ENCODE results near the gene ITGB1BP1.
A peak's percentile ranks its signal among the peaks of the same experiment; 100 is the strongest.

ITGB1BP1 gene

DNA sequence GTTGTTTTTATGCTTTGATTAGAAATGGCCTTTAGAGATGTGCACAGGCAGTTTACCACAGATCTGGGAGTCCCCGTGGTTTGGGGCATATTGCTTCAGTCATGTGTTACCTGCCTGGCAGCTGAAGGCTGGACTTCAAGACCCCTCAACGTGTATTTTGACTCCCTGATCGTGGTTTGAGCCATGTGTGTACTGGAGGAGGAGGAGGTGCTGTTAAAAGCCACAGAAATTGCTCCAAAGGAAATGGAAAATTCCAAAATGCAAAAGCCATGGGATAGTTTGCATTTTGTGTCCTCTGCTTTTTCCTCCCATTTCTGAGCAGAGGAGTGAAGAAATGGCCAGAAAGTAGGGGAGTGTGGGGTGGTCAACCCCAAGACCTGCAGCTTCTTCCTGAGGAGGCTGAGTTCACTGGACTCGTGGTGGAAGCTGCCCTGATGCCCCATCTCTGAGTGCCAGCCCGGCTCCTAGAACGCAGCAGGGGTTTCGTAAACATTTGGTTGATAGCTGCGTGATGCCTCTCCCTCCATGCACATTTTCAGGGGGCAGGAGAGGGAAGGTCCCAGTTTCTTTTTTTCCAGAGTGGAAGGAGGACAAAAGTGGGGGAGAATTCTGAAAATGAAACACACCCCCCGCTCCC lies 45.7 kb downstream of the ITGB1BP1 start:
- DNase-seq, result no peak

DNA sequence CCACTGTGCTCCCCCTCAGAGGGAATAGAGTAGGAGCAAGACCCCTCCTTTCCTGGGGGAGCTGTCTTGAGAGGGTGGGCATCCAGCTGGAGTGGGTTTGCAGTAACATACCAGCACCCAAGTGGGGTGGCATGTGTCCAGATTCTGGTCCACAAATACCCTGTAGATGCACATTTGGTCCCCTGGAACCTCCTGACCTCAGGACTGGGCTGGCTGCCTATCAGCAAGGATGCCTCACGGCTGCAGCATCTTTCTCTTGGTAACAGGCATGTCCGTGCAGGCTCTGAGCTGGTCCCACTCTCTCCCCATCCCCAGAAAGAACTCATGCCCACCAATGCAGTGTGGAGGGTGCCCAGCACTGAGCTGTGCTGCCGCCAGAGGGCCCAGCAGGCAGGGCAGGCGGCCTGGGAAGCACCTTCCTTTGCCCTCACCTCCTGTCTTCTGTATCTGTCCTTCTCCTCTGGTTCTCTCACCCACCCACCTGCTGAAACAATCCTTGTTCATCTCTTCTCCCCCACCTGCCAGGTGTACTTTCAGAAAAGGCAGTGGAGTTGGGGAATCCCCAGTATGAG lies 47.4 kb downstream of the ITGB1BP1 start:
- DNase-seq, result no peak

DNA sequence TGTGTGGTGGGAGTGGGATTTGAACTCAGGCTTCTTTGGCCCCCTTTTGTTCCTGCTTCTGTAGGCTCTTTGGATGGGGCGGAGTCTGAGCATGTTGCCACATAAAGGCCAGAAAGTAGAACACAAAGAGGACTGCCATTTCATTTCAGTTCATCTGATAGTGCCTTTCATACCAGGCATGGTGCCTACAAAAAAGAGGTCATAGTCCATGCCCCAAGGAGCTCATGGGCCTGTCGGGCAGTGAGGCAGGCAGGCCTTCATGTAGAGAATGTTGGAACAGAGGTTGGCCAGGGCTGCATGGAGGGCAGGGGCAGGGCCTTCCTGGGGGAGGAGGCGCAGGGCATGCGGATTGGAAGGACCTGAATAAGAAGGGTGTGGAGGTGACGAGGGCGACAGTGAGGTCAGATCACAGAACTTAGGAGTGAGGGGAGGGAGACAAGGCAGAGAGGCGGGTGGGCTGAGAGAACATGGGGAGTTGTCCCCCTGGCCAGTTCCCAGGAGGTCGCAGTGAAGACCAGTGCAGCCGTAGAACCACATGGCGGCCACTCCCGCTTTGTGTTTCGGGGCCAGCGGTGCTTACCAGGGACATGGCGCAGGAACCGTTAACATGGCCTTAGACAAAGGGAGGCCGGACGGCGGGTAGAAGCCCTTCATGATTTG lies 49.1 kb downstream of the ITGB1BP1 start:
- DNase-seq, result no peak

DNA sequence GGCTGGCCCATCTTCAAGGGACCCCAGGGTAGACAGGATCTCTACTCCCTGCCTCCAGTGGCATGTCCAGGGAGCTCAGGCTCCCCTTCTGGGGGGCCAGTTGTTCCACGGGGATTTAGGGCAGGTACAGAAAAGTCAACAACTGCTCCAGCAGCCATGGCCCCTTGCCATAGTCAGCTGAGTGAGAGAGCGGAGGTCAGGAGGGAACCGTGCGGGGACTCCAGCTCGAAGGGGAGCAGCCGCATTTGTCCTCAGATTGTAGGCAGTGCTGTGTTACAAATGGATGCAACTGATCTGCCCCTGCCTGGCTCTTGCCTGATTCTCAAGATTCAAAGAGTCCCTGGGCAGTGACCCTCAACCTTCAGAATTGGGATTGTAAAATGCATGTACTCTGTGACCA lies 49.9 kb downstream of the ITGB1BP1 start:
- DNase-seq, result no peak

DNA sequence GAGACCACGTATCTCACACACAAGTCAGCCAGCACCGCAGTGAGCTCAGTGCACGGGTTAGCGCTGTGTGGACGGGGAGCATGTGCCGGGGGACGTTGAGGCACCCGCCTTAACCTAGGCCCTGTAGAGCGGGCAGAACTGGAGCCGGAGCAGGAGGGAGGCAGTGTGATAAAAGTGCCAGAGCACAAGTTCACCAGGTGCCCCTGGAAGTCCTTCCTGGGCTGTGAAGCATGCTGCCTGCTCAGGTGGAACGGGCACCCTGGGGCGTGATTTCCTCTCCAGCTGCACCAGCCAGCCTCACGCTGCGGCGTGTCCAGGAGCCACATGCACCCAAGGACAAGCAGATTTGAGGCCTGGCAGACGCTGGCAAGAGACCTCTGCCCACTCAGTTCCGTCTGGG lies 50.3 kb downstream of the ITGB1BP1 start:
- DNase-seq, result peak; percentile 5

DNA sequence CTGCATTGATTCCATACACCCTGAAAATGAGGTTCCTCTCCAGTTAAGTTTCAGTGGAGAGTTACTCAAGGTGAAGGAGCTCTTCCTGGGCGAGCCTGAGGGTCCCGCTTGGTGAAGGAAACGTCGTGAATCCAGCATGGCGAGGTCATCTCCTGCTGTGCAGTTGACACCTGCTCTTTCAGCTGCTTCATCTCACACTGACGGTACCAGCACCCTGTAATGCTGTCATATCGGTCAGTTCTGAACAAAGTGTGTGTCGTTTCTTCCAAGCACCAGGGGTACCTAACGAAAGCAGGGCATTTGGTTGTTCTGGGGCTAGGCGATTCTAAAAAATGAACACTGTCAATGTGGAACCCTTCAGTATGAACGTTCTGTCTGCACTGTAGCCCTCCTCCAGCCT lies 52.6 kb downstream of the ITGB1BP1 start:
- no peak for DNase-seq

DNA sequence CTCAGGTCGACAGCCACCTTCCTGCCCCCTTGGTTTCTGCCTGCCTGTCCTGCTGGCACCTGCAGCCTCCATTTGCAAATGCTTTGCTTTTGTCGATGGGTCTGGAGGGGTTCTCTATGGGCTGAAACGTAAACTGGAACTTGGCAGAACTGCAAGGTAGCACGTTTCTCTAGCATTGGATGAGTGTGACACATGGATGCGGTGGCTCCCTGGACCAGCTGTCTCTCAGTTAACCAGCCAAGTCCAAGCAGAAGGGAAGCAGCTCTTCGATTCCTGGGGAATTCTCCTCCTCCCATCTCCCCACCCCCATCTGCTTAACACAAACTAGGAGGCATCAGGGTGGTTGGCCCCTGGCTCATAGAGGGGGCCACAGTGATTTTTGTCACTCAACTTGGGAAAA lies 57.3 kb downstream of the ITGB1BP1 start:
- no peak for DNase-seq

DNA sequence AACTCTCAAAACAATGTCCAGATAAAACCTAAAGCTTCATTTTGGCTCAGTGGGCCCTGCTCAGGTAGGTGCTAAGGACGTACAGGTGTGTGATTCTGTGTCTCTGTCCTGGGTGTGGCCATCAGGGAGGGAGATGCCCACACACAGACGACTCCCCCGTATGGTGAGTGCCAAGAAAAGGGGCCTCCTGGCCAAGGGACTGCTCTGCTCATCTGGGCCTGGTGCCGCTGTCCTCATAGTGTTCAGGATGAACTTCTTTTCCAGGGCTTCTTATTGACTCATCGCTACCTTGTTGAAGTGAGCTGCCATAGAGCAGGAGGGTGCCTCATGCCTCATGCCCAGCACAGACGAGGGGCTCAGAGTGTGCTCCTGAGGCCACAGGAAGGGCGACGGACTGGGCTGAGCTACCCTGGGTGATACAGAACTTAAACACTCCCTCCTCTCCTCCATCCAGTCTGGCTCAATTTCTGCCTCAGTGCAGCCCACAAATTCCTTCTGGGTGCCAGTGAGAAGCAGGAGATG lies 57.8 kb downstream of the ITGB1BP1 start:
- no peak for DNase-seq

DNA sequence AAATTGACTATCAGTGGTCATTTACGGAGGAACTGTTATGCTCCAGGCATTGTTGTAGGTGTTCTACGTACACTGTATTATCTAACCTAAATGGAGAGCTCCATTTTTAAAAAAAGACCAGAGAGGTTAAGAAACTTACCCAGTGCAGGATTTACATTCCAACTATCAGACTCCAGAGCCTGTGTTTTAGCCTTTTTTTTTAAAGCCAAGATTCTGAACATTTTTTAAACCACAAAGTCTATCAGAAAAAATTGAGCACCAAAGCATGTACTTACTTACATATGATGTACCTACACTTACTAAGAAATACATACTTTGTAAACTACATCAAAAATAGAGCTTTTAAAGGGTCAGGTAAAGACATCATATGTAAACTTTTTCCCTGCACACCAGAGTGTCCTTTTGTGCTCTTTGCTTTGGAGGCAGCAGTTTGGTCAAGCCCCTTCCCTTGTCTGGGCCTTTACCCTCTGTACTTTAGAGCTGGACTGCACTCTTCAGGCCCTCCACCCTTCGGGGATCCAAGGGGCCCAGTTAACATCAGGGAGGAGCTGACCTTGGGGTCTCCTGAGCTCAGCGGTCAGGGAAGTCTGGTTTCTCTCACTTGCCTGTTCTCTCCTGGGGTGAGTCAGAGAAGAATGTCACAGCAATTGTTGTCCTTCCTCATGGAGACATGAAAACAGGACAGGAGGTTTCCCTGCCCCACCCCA lies 58.4 kb downstream of the ITGB1BP1 start:
- no peak for DNase-seq

DNA sequence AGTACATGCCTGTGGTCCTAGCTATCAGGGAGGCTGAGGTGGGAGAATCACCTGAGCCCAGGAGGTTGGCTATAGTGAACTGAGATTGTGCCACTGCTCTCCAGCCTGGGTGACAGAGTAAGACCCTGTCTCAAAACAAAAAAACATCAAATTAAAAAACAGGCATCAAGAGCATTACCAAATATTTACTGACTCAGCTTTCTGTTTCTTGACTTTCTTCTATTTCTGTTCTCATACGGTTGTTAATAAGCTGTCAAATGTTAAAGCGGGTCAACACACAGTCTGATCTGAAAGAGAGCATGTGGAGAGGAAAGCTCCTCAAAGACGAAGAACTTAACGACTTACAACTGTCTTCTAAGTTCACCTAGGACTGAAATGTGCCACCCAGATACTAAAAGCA lies 59.0 kb downstream of the ITGB1BP1 start:
- no peak for DNase-seq

DNA sequence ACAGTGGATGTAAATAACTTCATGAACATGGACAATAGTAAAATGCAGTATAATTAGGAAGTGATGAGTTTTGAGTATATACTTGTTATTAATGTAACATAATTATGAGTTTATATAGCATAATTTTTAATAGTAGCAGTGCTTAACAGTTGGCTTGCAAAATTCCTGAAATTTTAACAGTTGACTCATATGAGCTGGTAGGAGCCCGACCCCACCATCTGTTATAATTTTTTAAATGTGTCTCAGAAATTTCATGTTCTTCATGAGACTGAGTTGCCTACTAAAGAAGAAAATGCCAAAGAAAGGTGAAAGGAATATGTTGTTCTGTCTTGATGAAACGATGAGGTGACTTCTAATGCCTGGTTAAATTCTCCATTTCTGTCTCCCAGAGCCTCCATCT lies 62.6 kb downstream of the ITGB1BP1 start:
- DNase-seq, result no peak

DNA sequence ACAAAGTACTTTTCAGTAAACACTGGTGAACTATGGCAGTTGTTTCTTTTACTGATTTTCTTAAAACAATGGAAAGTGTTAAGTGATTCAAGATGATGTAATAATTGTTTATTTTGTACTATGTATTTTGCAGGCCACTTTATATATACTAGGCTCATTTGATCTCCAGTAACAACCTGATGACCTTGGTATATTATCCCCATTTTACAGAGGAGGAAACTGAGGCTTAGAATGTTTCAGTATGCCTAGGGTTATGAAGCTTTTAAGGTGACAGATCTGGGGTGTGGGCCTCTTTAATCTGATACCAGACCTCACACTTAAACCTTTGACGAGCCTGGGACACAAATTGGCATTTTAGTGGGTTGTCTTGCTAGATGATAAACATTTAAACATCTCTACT lies 63.2 kb downstream of the ITGB1BP1 start:
- no peak for DNase-seq

DNA sequence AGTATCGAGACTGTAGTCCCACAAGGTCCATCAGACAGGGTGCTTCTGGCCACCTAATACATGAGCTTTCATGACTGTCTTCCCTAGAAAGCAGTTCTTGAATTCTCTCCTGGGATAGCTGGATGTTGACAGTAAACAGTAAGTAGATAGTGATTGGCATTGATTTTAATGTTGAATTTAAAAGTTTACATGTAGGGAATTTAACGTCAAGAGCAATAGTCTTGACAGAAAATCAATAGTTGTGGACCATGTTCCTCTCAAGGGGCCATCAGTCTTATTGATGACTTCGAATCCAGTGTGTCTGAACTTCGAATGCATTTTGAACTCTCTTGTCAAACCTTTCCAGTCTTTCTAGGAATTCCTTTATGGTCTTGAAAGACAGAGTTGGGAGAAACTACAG lies 63.9 kb downstream of the ITGB1BP1 start:
- DNase-seq, result no peak

DNA sequence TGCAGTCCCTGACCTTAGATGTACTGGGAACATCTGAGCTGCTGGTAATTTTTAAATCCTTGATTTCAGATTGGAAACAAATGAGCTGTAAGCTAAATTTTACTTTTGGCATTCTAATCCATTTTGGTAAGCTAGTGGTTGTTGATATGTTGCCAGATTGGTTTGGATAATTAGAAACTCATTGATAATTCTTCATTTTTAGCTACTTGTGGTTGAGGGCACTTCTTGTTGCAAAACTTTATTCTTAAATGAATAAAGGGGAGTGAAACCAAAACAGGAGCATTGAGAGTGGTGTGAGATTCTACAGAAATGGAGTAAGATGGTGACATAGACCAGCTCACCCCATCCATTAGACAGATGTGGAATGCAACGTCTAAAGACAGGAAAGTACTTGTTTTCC lies 64.5 kb downstream of the ITGB1BP1 start:
- no peak for DNase-seq

DNA sequence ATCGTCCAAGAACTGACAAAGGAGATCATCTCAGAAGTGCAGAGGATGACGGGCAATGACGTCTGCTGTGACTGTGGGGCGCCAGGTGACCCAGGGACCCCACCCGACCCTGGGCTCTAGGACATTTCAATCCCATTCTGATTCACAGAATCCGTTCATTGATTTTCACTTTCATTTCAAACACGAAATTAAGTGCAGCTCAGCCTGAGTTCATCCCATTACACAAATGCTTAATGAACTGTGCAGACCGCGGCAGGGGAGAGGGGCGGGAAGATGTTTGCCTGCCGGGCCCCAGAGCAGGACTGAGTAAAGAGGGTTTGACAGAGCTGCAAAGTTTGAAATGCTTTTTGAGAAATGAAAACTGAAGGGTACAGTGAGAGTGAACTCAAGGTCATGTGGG lies 67.1 kb downstream of the ITGB1BP1 start:
- DNase-seq, result no peak

DNA sequence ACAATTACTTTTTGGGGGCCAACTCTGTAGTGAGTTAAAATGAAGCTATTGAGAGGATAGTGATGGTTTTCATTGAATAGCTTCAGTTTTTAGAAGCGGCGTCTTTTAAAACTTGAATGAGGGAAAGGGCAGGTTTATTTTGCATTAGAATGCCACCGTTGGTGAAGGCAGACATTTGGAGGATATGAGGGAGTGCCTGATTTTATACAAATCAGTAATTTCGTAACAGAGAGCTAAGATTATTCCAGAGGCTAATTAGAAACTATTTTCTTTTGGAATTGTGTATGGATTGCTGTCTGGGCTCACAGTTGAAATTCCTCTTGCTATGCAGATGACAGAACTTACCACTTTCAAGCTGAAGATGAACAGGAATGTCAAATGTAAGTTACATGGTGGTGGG lies 67.6 kb downstream of the ITGB1BP1 start:
- no peak for DNase-seq

DNA sequence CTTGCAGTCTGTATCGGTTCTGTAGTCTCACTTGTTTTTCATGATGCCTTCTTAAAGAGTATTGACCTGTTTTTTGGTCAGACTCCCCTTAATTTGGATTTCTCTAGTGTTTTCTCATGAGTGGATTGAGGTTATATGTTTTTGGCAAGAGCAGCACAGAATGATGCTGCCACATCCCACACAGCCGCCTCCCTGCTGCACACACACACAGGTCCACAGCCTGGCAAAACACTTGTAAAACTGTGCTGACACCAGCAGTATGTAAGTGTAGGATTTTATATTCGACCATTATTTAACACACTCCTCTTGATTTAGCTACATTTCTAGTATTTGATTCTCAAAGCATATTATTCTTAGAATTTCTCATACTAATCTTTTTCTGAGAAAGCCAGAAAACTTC lies 68.1 kb downstream of the ITGB1BP1 start:
- DNase-seq, result no peak

DNA sequence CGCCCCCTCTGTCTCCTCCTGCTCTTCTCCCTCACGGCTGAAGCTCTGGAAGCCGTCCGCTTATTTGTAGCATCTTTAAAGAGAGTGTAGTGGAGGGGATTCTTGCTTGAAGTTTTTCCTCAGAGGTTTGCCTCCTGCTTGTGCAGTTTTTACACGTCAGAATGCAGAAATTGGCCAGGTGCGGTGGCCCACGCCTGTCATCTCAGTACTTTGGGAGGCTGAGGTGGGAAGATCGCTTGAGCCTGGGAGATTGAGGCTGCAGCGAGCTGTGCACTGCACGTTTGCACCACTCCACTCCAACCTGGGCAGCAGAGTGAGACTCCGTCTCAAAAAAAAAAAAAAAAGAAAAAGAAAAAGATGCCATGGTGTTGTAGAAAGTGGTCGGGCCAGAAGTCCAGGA lies 69.0 kb downstream of the ITGB1BP1 start:
- no peak for DNase-seq

Data from DMS53 (cell line).